Muscle layer of duodenum (tissue), 2 donors: ENCODE results near the gene ANXA8.

ENCODE experiments used
- H3K27ac ChIP-seq: one replicate; pipeline ENCODE4 v1.7.0; 2013; ENCODE audit warnings: mild to moderate bottlenecking, low read length
- H3K27me3 ChIP-seq: one replicate; pipeline ENCODE4 v1.7.0; 2013; ENCODE audit warnings: low read depth, mild to moderate bottlenecking, control low read depth, low read length
- H3K36me3 ChIP-seq, 2 donors: one replicate each; pipeline ENCODE4 v1.7.0; 2013; ENCODE audit warnings: low read length in 2 of 2, control low read depth in 1 of 2, mild to moderate bottlenecking in 1 of 2; ENCODE audit not compliant: insufficient read depth in 2 of 2, control insufficient read depth in 1 of 2
- H3K4me1 ChIP-seq, 2 donors: one replicate each; pipeline ENCODE4 v1.7.0; 2013; ENCODE audit warnings: low read length in 2 of 2, mild to moderate bottlenecking in 2 of 2, control low read depth in 1 of 2, moderate library complexity in 1 of 2; ENCODE audit not compliant: insufficient read depth in 2 of 2, control insufficient read depth in 1 of 2
- H3K4me3 ChIP-seq, 2 donors: one replicate each; pipeline ENCODE4 v1.7.0; 2013; ENCODE audit warnings: low read length in 2 of 2, low read depth in 1 of 2, mild to moderate bottlenecking in 1 of 2
- H3K9me3 ChIP-seq, 2 donors: one replicate each; pipeline ENCODE4 v1.7.0; 2013; ENCODE audit warnings: low read length in 2 of 2, control low read depth in 1 of 2, mild to moderate bottlenecking in 1 of 2; ENCODE audit not compliant: control insufficient read depth in 1 of 2
- donor health status: healthy.

The ANXA8 gene

DNA sequence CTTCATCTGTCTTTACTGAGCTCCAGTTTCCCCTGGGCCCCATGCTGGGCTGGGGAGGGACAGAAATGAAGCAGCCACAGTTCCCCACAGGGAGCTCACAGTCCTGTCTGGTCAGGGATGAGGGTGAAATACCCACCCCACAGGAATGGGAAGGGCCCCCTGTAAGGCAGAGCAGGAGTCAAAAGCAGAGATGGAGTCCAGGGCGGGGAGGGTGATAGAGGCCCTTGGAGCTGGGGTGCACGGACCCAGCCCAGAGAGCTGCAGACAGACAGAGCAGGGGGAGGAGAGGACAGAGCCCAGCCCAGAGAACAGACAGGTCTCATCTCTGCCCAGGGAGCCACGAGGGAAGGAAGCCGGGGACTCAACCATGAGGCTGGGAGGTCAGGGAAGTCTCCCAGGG lies 64.9 kb downstream of the ANXA8 start:
- Histone ChIP-seq H3K36me3 (no peaks in the 10 kb centered on the region), H3K27ac (no peak overlapping the region), H3K9me3 (no peaks in the 10 kb centered on the region), H3K4me3 (no peak overlapping the region), H3K27me3 (no peaks in the 10 kb centered on the region), H3K4me1 (no peaks in the 10 kb centered on the region)

DNA sequence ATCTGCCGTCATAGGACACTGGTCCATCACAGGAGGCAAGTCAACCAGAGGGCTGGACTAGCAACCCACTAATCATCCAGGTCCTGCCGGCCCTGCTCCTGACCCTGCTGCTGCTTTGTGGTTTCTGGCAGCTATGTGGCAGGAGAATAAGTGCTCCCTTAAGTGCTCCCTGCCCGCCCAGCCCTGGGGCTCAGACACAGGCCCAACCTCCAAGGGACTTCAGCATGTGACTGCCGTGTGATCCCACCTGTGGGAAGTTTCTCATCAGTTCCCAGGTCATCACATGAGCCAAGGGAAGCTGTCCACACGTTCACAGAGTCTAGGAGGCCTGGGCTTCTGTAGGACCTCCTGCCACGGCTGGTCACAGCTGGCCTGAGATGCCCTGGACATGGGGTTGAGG lies 65.6 kb downstream of the ANXA8 start:
- H3K4me1 ChIP-seq = no peaks in the 10 kb centered on the region
- H3K9me3 ChIP-seq = no peaks in the 10 kb centered on the region
- no peaks in the 10 kb centered on the region for H3K27me3 ChIP-seq
- H3K27ac ChIP-seq = no peak overlapping the region
- no peaks in the 10 kb centered on the region for H3K36me3 ChIP-seq
- no peak overlapping the region for H3K4me3 ChIP-seq
